HFF-Myc (cell line): ENCODE data around the gene TOR4A.

Experiments
- DNase-seq: peaks from one replicate; pipeline ENCODE4 v3.0.0-alpha.2; 2011; ENCODE audit warnings: low read depth; ENCODE audit errors: extremely low read depth
- H3K4me3 ChIP-seq: replicated peaks from 2 replicates; pipeline ENCODE4 v1.5.1; 2011; ENCODE audit warnings: low read depth, mild to moderate bottlenecking, control low read depth, low read length
- CTCF ChIP-seq: IDR thresholded peaks from 2 replicates; pipeline ENCODE4 v1.5.1; 2012; ENCODE audit warnings: mild to moderate bottlenecking, low read depth, low read length, control low read depth; ENCODE audit errors: missing control alignments

TOR4A gene

GRCh38 chr9:137244486-137245449, 32.8 kb upstream of the TOR4A start:
- no peak for TF ChIP-seq CTCF
- DNase-seq = no peak
- no peak overlapping the region for H3K4me3 ChIP-seq

- H3K4me3 ChIP-seq = no peak overlapping the region
- DNase-seq = no peak
- no peak for TF ChIP-seq CTCF
Observed at GRCh38 chr9:137245450-137246421, 31.8 kb upstream of the TOR4A start.

GRCh38 chr9:137247135-137247915, 30.2 kb upstream of the TOR4A start:
- DNase-seq = no peak
- H3K4me3 ChIP-seq = no peak overlapping the region
- TF ChIP-seq CTCF = no peak

- DNase-seq = no peak
- TF ChIP-seq CTCF = no peak
- no peak overlapping the region for H3K4me3 ChIP-seq
Observed at GRCh38 chr9:137247916-137248175, 29.7 kb upstream of the TOR4A start.

GRCh38 chr9:137250329-137251193, 27.0 kb upstream of the TOR4A start:
- no peak for DNase-seq
- no peak for TF ChIP-seq CTCF
- H3K4me3 ChIP-seq = no peak overlapping the region

GRCh38 chr9:137251194-137251461, 26.4 kb upstream of the TOR4A start, which contains the start of gene STPG3:
STPG3 (plus strand) TSS chr9:137251286; CDS start chr9:137251287, 1 bp downstream.
- DNase-seq = no peak
- TF ChIP-seq CTCF = no peak
- no peak within 1 kb of the TSS for H3K4me3 ChIP-seq
